K562 (cell line): ENCODE measurements around the gene TMEM273. TPM values are rescaled to one million over a fixed set of nuclear protein-coding genes. Genes with fewer than 3 reads are reported as not detected.

Source experiments
- ATAC-seq: fragments of 200-7000 bp; cut with Tn5 transposase; 3 replicates; pipeline ENCODE4 v1.9.1; 2020; ENCODE audit warnings: moderate library complexity
- BruUV-seq: library from RNA; stranded (reverse); fragments of 400-500 nt; replicated peaks from 2 replicates; lab custom pipeline; 2021; lab: Mats Ljungman, UMichigan
- CTCF ChIA-PET: fragments of 300-600 bp; formaldehyde crosslinking; extraction: SDS; loops from one replicate; lab custom pipeline; 2021; ENCODE audit warnings: low intra/inter-chr PET ratio; lab: Yijun Ruan, JAX
- POLR2A ChIA-PET: fragments of 300-600, 350-650 bp; sonication (Branson Sonifier 250); formaldehyde crosslinking; extraction: SDS; loops from one replicate; lab custom pipeline; 2021; ENCODE audit warnings: antibody characterized with exemption, inconsistent platforms; lab: Yijun Ruan, JAX
- DNase-seq, 4 experiments: peaks; one replicate each; pipeline versions ENCODE4 v3.0.0 to v3.0.0-alpha.2; 2011 to 2018; ENCODE audit warnings: low spot score in 3 of 4, mixed read lengths in 3 of 4; ENCODE audit errors: extremely low read depth in 1 of 4
- FAIRE-seq: peaks from 2 replicates; lab custom pipeline; 2011; peaks lifted over from hg19 to GRCh38; lab: Jason Lieb, UNC
- H2AFZ ChIP-seq: 2 replicates; pipeline ENCODE4 v1.6.0; 2011; ENCODE audit warnings: low read depth, low read length, control low read depth, inconsistent platforms
- H3K27ac ChIP-seq: fragments of 200-600 bp; 3 replicates; pipeline ENCODE4 v1.8.0; 2011; ENCODE audit warnings: low read depth, mild to moderate bottlenecking, control low read depth, inconsistent platforms, low read length, moderate library complexity, mixed read lengths; ENCODE audit errors: extremely low read depth
- H3K27me3 ChIP-seq, 2 experiments: fragments of 300-600 bp in 1 of 2; 2 replicates in 1 of 2; 3 replicates in 1 of 2; pipeline versions ENCODE4 v1.6.0 to v1.8.0; 2011; ENCODE audit warnings: inconsistent platforms in 2 of 2, low read length in 2 of 2, mild to moderate bottlenecking in 1 of 2, mixed read lengths in 1 of 2, moderate library complexity in 1 of 2; ENCODE audit not compliant: control insufficient read depth in 2 of 2, insufficient read depth in 2 of 2
- H3K36me3 ChIP-seq: fragments of 300-600 bp; 3 replicates; pipeline ENCODE4 v1.8.0; 2011; ENCODE audit warnings: mild to moderate bottlenecking, low read length, inconsistent platforms; ENCODE audit not compliant: control insufficient read depth, insufficient read depth
- H3K4me1 ChIP-seq, 2 experiments: fragments of 200-600 bp in 1 of 2; replicated peaks in 1 of 2; 2 replicates in 1 of 2; 3 replicates in 1 of 2; pipeline versions ENCODE4 v1.5.1 to v1.8.0; 2011; ENCODE audit warnings: inconsistent platforms in 2 of 2, low read length in 2 of 2, mild to moderate bottlenecking in 1 of 2, mixed read lengths in 1 of 2, moderate library complexity in 1 of 2; ENCODE audit not compliant: control insufficient read depth in 2 of 2, insufficient read depth in 2 of 2
- H3K4me2 ChIP-seq: 2 replicates; pipeline ENCODE4 v1.6.1; 2011; ENCODE audit warnings: low read length, control low read depth, inconsistent platforms, mixed read lengths; ENCODE audit not compliant: insufficient read depth
- H3K4me3 ChIP-seq: fragments of 200-600 bp; sonication (generic), shearing (Covaris generic); 2 replicates; pipeline ENCODE4 v1.5.1; 2016; ENCODE audit warnings: control low read depth, inconsistent platforms
- H3K79me2 ChIP-seq: fragments of 200-600 bp; 3 replicates; pipeline ENCODE4 v1.8.0; 2011; ENCODE audit warnings: low read length, inconsistent platforms; ENCODE audit not compliant: control insufficient read depth, insufficient read depth
- H3K9ac ChIP-seq, 2 experiments: 2 replicates each; pipeline versions ENCODE4 v1.6.0 to v1.6.1; 2011; ENCODE audit warnings: low read depth in 2 of 2, low read length in 2 of 2, control low read depth in 1 of 2, inconsistent platforms in 1 of 2, mild to moderate bottlenecking in 1 of 2, mixed read lengths in 1 of 2; ENCODE audit not compliant: insufficient read depth in 1 of 2
- H3K9me1 ChIP-seq: one replicate; pipeline ENCODE4 v1.6.0; 2011; ENCODE audit warnings: inconsistent platforms, mild to moderate bottlenecking, low read length, moderate library complexity; ENCODE audit not compliant: control insufficient read depth, insufficient read depth
- H3K9me3 ChIP-seq: replicated peaks from 2 replicates; pipeline ENCODE4 v1.5.1; 2011; ENCODE audit warnings: low read depth, low read length, inconsistent platforms; ENCODE audit not compliant: control insufficient read depth, insufficient read depth
- H4K20me1 ChIP-seq: replicated peaks from 2 replicates; pipeline ENCODE4 v1.6.1; 2011; ENCODE audit warnings: low read length, inconsistent platforms, mixed read lengths; ENCODE audit not compliant: control insufficient read depth, insufficient read depth
- GABPB1 ChIP-seq: sonication (generic); formaldehyde crosslinking; IDR thresholded peaks from 2 replicates; pipeline ENCODE4 v1.8.0; 2022; ENCODE audit warnings: mild to moderate bottlenecking, missing genetic modification reagents
- HMG20A ChIP-seq: fragments of 450-650 bp; formaldehyde crosslinking; conservative IDR thresholded peaks from 2 replicates; pipeline ENCODE4 v1.4.0; 2020; ENCODE audit warnings: mild to moderate bottlenecking, mixed read lengths
- MECOM ChIP-seq: fragments of 250-450 bp; sonication (Bioruptor Pico); IDR thresholded peaks from 2 replicates; pipeline ENCODE4 v1.8.0; 2022; ENCODE audit warnings: inconsistent platforms
- MED1 ChIP-seq: sonication (generic); formaldehyde crosslinking; IDR thresholded peaks from 2 replicates; pipeline ENCODE4 v1.8.1; 2023; ENCODE audit warnings: missing genetic modification reagents, borderline replicate concordance
- PHF8 ChIP-seq: fragments of 200-600 bp; sonication (generic); IDR thresholded peaks from 2 replicates; pipeline ENCODE4 v1.6.1; 2012; ENCODE audit warnings: mixed run types, mild to moderate bottlenecking, inconsistent platforms, low read length, moderate library complexity, borderline replicate concordance
- RERE ChIP-seq: sonication (generic); formaldehyde crosslinking; IDR thresholded peaks from 2 replicates; pipeline ENCODE4 v1.8.0; 2023; ENCODE audit warnings: missing genetic modification reagents, mild to moderate bottlenecking, borderline replicate concordance
- SNAPC5 ChIP-seq: fragments of 250-450 bp; sonication (Bioruptor Pico); IDR thresholded peaks from 2 replicates; pipeline ENCODE4 v1.8.0; 2021; ENCODE audit warnings: moderate library complexity, mild to moderate bottlenecking, inconsistent platforms
- SRSF1 ChIP-seq: fragments of 200-400 bp; formaldehyde crosslinking; IDR thresholded peaks from 2 replicates; pipeline ENCODE4 v1.6.1; 2017; ENCODE audit warnings: mild to moderate bottlenecking, low read depth, low read length, moderate library complexity
- TCF7 ChIP-seq: sonication (generic); IDR thresholded peaks from 2 replicates; pipeline ENCODE4 v1.6.1; 2016; ENCODE audit warnings: antibody characterized with exemption, borderline replicate concordance
- WGBS: fragments of 100-300 bp; shearing (Covaris generic); methylation state at CpG from one replicate; pipeline ENCODE4 v1.1.6; 2016; ENCODE audit warnings: low coverage, mixed read lengths; ENCODE audit not compliant: insufficient coverage; ENCODE audit errors: missing lambda C conversion rate; 5-methylcytosine and 5-hydroxymethylcytosine counted together
- in situ Hi-C: fragments of 300-500 bp; cut with MboI; formaldehyde crosslinking; loops from 4 replicates; pipeline ENCODE4 v1.15.0; 2018; ENCODE audit warnings: inconsistent platforms, mixed read lengths
- intact Hi-C: fragments of 100-400 bp; cut with micrococcal nuclease; formaldehyde crosslinking; loops from 2 replicates; pipeline ENCODE4 v1.14.2; 2022
- polyA plus RNA-seq, 8 experiments: library from polyadenylated mRNA; depleted of rRNA in 4 of 8; stranded (reverse) in 5 of 8; unstranded in 3 of 8; fragments of >200 nt; fragmentation: Nextera tagmentation in 2 of 8; fragmentation: Illumina TruSeq in 1 of 8; extraction: Ambion mirVana in 2 of 8; extraction: Trizol in 1 of 8; gene quantifications; 2 replicates each; pipeline versions ENCODE4 v1.2.1 to v1.2.3, GENCODE V29; 2011 to 2014; ENCODE audit warnings: inconsistent platforms in 1 of 8, missing spikeins in 1 of 8
- total RNA-seq, 7 experiments: library from RNA; depleted of rRNA in 6 of 7; stranded (reverse); fragments of >200 nt in 6 of 7; fragmentation: Illumina TruSeq in 2 of 7; extraction: Trizol in 2 of 7; gene quantifications; 2 replicates each; pipeline versions ENCODE4 v1.2.1 to v1.2.3, GENCODE V29; 2011 to 2021; ENCODE audit warnings: low replicate concordance in 1 of 7
- TF ChIP-seq, protein P1 (sequence below): sonication (generic); formaldehyde crosslinking; IDR thresholded peaks from 2 replicates; pipeline ENCODE4 v1.8.1; 2023; ENCODE audit warnings: mild to moderate bottlenecking, missing genetic modification reagents
- TF ChIP-seq, protein P2 (sequence below): sonication (generic); formaldehyde crosslinking; IDR thresholded peaks from 2 replicates; pipeline ENCODE4 v1.8.1; 2022; ENCODE audit warnings: missing genetic modification reagents
- TF ChIP-seq, protein P3 (sequence below): fragments of 200-800 bp; sonication (Bioruptor generic); IDR thresholded peaks from 2 replicates; pipeline ENCODE4 v1.6.1; 2017; ENCODE audit warnings: missing genetic modification characterization, missing compliant biosample characterization

Gene TMEM273
- total and polyA plus RNA-seq, 9 of the 15 experiments (the other 6 are each of a cell fraction or from before 2014, with no cell fraction given), result 39.2 to 131 (median 95.6) TPM

DNA sequence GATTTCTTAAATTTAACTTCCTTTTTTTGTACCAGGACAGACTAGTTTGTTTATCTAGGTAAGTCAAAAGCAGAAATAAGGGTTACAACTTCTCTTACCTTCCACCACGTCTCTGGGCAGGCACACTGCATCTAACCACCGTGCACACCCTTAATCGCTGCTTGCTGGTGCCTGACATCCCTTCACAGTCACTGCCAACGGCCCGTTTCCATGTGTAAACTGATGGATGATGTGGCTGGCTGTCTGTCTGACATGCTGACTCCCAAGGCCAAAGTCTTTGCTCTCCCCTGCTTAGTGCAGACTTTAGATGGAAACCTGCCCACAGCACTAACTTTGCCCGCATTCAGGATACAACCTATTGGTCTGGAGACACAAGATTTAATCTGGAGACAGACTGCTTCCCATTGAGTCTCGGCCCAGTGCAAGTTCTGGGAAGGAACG is 1.1 kb downstream of the TMEM273 start:
- POLR2A ChIA-PET, result interaction anchor here (0.5 to 1.0 kb wide), 6 partner anchors 10 to 1126 kb away, joined by 3 read pairs; no protein-coding TSS in a partner anchor
- H3K9ac ChIP-seq, result peak overlapping the region; percentile 57 to 74; a peak in 3 of 4 replicates
- no peaks in the 10 kb centered on the region for H3K9me1 ChIP-seq
- H3K9me3 ChIP-seq, result no peaks in the 10 kb centered on the region
- H3K27ac ChIP-seq, result peak overlapping the region; percentile 57
- intact Hi-C loops (loop anchor here (2.0 to 10.0 kb wide), 2 partner anchors 20 to 1138 kb away; no protein-coding TSS in a partner anchor), in situ Hi-C loops (no loop called here)
- H3K79me2 ChIP-seq, result peaks cover 59% of the 10 kb centered on the region
- CTCF ChIA-PET, result no interaction called here
- H3K4me1 ChIP-seq, result peaks cover 48 to 52% of the 10 kb centered on the region in 2 experiments
- TSS peak; percentile 78 for BruUV-seq
- FAIRE-seq (no peak), DNase-seq (peak in 1 of 4 experiments; percentile 64), ATAC-seq (peak; percentile 24)
- H3K4me3 ChIP-seq, result peak overlapping the region; percentile 32
- no peaks in the 10 kb centered on the region for H4K20me1 ChIP-seq
- no peaks in the 10 kb centered on the region for H3K27me3 ChIP-seq
- H3K36me3 ChIP-seq, result no peaks in the 10 kb centered on the region
- peak overlapping the region; percentile 88 for H3K4me2 ChIP-seq
- peak overlapping the region; percentile 79 for H2AFZ ChIP-seq
- 0% methylated on average over 8 of the region's 8 CpGs for WGBS
- TF ChIP-seq, protein P1, sequence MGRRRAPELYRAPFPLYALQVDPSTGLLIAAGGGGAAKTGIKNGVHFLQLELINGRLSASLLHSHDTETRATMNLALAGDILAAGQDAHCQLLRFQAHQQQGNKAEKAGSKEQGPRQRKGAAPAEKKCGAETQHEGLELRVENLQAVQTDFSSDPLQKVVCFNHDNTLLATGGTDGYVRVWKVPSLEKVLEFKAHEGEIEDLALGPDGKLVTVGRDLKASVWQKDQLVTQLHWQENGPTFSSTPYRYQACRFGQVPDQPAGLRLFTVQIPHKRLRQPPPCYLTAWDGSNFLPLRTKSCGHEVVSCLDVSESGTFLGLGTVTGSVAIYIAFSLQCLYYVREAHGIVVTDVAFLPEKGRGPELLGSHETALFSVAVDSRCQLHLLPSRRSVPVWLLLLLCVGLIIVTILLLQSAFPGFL (CRISPR knock-in tag), result no peak
- TF ChIP-seq MECOM (CRISPR knock-in tag) (no peak), TCF7 (no peak), SNAPC5 (CRISPR knock-in tag) (no peak), HMG20A (CRISPR knock-in tag) (no peak), PHF8 (no peak), SRSF1 (no peak), GABPB1 (CRISPR knock-in tag) (no peak), MED1 (CRISPR knock-in tag) (0 out of 2 replicates have a peak, but pooled peaks have one; percentile 56), RERE (CRISPR knock-in tag) (no peak)
- TF ChIP-seq, protein P2, sequence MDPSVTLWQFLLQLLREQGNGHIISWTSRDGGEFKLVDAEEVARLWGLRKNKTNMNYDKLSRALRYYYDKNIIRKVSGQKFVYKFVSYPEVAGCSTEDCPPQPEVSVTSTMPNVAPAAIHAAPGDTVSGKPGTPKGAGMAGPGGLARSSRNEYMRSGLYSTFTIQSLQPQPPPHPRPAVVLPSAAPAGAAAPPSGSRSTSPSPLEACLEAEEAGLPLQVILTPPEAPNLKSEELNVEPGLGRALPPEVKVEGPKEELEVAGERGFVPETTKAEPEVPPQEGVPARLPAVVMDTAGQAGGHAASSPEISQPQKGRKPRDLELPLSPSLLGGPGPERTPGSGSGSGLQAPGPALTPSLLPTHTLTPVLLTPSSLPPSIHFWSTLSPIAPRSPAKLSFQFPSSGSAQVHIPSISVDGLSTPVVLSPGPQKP (CRISPR knock-in tag), result no peak
- TF ChIP-seq, protein P3, sequence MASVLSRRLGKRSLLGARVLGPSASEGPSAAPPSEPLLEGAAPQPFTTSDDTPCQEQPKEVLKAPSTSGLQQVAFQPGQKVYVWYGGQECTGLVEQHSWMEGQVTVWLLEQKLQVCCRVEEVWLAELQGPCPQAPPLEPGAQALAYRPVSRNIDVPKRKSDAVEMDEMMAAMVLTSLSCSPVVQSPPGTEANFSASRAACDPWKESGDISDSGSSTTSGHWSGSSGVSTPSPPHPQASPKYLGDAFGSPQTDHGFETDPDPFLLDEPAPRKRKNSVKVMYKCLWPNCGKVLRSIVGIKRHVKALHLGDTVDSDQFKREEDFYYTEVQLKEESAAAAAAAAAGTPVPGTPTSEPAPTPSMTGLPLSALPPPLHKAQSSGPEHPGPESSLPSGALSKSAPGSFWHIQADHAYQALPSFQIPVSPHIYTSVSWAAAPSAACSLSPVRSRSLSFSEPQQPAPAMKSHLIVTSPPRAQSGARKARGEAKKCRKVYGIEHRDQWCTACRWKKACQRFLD, result no peak
